Tibial nerve (tissue), 4 donors: Measurements from ENCODE around the gene BICD1. TPM values are rescaled to one million over a fixed set of nuclear protein-coding genes. Genes with fewer than 3 reads are reported as not detected.

Source experiments
- DNase-seq, 2 donors: peaks; one replicate each; pipeline ENCODE4 v3.0.0-alpha.2; 2019; ENCODE audit warnings: low spot score in 2 of 2
- H3K27ac ChIP-seq, 4 donors: fragments of 200-600 bp; sonication (generic) in 3 of 4; one replicate each; pipeline ENCODE4 v1.5.1; 2017 to 2019; ENCODE audit warnings: mild to moderate bottlenecking in 1 of 4
- H3K27me3 ChIP-seq, 2 donors: fragments of 200-600 bp; sonication (generic) in 1 of 2; one replicate each; pipeline versions ENCODE4 v1.5.1 to v1.6.0; 2017 to 2019
- H3K36me3 ChIP-seq, 3 donors: fragments of 200-600 bp; sonication (generic); one replicate each; pipeline ENCODE4 v1.5.1; 2018 to 2019
- H3K4me1 ChIP-seq, 4 donors: fragments of 200-600 bp; sonication (generic) in 3 of 4; one replicate each; pipeline ENCODE4 v1.5.1; 2017 to 2019
- H3K4me3 ChIP-seq, 4 donors: fragments of 200-600 bp; sonication (generic) in 3 of 4; one replicate each; pipeline ENCODE4 v1.5.1; 2017 to 2019; ENCODE audit warnings: mild to moderate bottlenecking in 1 of 4, moderate library complexity in 1 of 4
- H3K9me3 ChIP-seq, 4 donors: fragments of 200-600 bp; sonication (generic) in 3 of 4; one replicate each; pipeline ENCODE4 v1.5.1; 2017 to 2019
- EP300 ChIP-seq, 2 donors: sonication (generic); formaldehyde crosslinking; IDR thresholded peaks; one replicate each; pipeline ENCODE4 v1.6.1; 2017; ENCODE audit warnings: antibody characterized with exemption in 2 of 2, mild to moderate bottlenecking in 1 of 2
- POLR2A ChIP-seq, 2 donors: fragments of 450-650 bp; IDR thresholded peaks; one replicate each; pipeline ENCODE4 v1.6.1; 2017; ENCODE audit warnings: antibody characterized with exemption in 2 of 2, mild to moderate bottlenecking in 2 of 2, moderate library complexity in 2 of 2
- WGBS, 2 donors: methylation state at CpG; one replicate each; pipeline ENCODE4 v1.1.5; 2018; 5-methylcytosine and 5-hydroxymethylcytosine counted together
- total RNA-seq, 4 donors: library from RNA; depleted of rRNA; stranded (reverse); fragments of >200 nt; gene quantifications; one replicate each; pipeline ENCODE4 v1.1.0, GENCODE V29; 2016
- TF ChIP-seq, protein P1 (sequence below), 5 experiments: fragments of 200-600 bp in 3 of 5; fragments of 450-650 bp in 2 of 5; sonication (generic) in 3 of 5; IDR thresholded peaks; one replicate each; pipeline ENCODE4 v1.5.1; 2016 to 2019; ENCODE audit warnings: antibody characterized with exemption in 5 of 5, mild to moderate bottlenecking in 3 of 5, moderate library complexity in 2 of 5

The BICD1 gene
- total RNA-seq, 4 donors from 2014 or later, result 34.9 to 58.8 (median 49.2) TPM

DNA sequence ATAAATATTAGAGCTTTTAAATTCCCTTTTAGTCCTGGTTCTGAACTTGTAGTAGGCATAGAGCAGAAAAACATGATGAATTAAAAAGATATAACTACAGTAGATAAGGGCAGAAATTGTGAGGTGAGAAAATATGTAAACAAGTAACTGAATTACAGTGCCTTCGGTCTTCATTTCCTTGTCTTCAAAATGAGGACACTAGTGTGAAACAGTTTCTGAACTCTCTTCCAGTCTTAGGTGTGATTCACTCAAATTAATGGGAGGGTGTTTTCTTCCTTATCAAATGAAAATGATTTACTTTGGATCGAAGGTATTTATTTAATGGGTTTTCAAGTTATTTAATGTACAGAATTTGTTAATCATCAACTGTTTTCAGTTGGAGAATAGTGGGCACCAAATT is 294.2 kb downstream of the BICD1 start:
- Histone ChIP-seq H3K36me3 (no peaks in the 10 kb centered on the region), H3K9me3 (no peaks in the 10 kb centered on the region), H3K4me1 (peaks cover 0 to 19% (median 11%) of the 10 kb centered on the region in 4 donors), H3K27me3 (no peaks in the 10 kb centered on the region), H3K27ac (peak overlapping the region; percentile 79 to 89 (median 88)), H3K4me3 (peak overlapping the region in 3 of 4 donors; percentile 66 to 91 (median 87))
- TF ChIP-seq POLR2A (IDR thresholded peaks at IDR 0.05) (no peak), EP300 (IDR thresholded peaks at IDR 0.05) (no peak)
- TF ChIP-seq, protein P1, sequence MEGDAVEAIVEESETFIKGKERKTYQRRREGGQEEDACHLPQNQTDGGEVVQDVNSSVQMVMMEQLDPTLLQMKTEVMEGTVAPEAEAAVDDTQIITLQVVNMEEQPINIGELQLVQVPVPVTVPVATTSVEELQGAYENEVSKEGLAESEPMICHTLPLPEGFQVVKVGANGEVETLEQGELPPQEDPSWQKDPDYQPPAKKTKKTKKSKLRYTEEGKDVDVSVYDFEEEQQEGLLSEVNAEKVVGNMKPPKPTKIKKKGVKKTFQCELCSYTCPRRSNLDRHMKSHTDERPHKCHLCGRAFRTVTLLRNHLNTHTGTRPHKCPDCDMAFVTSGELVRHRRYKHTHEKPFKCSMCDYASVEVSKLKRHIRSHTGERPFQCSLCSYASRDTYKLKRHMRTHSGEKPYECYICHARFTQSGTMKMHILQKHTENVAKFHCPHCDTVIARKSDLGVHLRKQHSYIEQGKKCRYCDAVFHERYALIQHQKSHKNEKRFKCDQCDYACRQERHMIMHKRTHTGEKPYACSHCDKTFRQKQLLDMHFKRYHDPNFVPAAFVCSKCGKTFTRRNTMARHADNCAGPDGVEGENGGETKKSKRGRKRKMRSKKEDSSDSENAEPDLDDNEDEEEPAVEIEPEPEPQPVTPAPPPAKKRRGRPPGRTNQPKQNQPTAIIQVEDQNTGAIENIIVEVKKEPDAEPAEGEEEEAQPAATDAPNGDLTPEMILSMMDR (IDR thresholded peaks at IDR 0.05), result no peak
- no peak for DNase-seq
- WGBS, 2 donors, result 56 to 64% methylated on average over 2 of the region's 2 CpGs

DNA sequence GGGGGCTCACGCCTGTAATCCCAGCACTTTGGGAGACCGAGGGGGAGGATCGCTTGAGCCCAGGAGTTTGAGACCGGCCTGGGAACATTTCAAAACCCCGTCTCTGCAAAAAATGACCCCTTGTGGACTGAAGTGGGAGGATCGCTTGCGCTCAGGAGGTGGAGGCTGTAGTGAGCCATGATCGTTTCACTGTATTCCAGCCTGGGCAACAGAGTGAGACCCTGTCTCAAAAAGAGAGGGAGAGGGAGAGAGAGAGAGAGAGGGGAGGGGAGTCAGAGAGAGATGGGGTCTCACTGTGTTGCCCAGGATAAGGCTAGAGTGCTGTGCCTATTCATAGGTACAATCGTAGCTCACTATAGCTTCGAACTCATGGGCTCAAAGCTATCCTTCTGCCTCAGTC is 295.5 kb downstream of the BICD1 start:
- Histone ChIP-seq H3K27me3 (no peaks in the 10 kb centered on the region), H3K4me3 (no peak overlapping the region), H3K36me3 (no peaks in the 10 kb centered on the region), H3K27ac (no peak overlapping the region), H3K9me3 (no peaks in the 10 kb centered on the region), H3K4me1 (peaks cover 0 to 19% (median 11%) of the 10 kb centered on the region in 4 donors)
- WGBS, 2 donors, result 85 to 86% methylated on average over 10 of the region's 10 CpGs
- DNase-seq, result no peak
- TF ChIP-seq, protein P1 (IDR thresholded peaks at IDR 0.05), result no peak
- TF ChIP-seq EP300 (IDR thresholded peaks at IDR 0.05) (no peak), POLR2A (IDR thresholded peaks at IDR 0.05) (no peak)

DNA sequence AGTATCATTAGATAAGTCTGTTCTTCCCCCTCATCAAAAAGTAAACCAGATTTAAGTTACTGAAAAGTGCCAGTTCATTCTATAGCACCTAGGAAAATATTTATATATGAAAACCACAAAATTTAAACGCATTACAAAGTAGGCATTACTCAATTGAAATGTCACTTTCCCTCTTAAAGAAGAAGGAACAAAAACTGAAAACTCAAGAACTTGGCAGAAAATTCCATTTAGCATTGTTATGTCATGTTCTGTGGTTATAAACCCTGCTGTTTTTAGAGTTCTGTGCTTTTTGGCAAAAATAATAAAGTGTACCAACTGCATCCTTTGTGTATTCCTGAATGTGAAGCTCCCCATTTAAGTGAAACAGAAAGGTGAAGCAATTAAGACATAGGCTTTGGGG is 296.3 kb downstream of the BICD1 start:
- H3K4me3 ChIP-seq, result no peak overlapping the region
- no peak for DNase-seq
- H3K27ac ChIP-seq, result peak overlapping the region in 1 of 4 donors; percentile 17
- TF ChIP-seq POLR2A (IDR thresholded peaks at IDR 0.05) (no peak), EP300 (IDR thresholded peaks at IDR 0.05) (no peak)
- TF ChIP-seq, protein P1 (IDR thresholded peaks at IDR 0.05), result no peak
- H3K4me1 ChIP-seq, result peaks cover 0 to 19% (median 8%) of the 10 kb centered on the region in 4 donors
- WGBS, 2 donors, result 47 to 50% methylated on average over 1 of the region's 1 CpG
- H3K27me3 ChIP-seq, result no peaks in the 10 kb centered on the region
- no peaks in the 10 kb centered on the region for H3K9me3 ChIP-seq
- no peaks in the 10 kb centered on the region for H3K36me3 ChIP-seq

DNA sequence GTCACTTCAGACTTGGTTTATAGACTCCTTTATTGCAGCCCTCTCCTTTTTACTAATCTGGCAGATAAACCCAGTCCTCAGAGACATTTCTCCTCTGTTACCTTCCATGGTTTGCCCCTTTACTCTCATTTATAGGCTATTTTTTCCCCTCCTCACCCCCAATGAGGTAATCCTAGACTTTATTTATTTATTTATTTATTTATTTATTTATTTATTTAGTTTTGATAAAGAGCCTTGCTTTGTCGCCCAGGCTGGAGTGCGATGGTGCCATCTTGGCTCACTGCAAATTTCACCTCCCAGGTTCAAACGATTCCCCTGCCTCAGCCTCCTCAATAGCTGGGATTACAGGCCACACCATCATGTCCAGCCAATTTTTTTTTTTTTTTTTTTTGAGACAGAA is 301.1 kb downstream of the BICD1 start:
- H3K27ac ChIP-seq, result no peak overlapping the region
- no peaks in the 10 kb centered on the region for H3K27me3 ChIP-seq
- no peak for TF ChIP-seq EP300 (IDR thresholded peaks at IDR 0.05)
- TF ChIP-seq, protein P1 (IDR thresholded peaks at IDR 0.05), result no peak
- TF ChIP-seq POLR2A (IDR thresholded peaks at IDR 0.05), result no peak
- H3K36me3 ChIP-seq, result peaks cover 0 to 3% (median 0%) of the 10 kb centered on the region in 3 donors
- no peaks in the 10 kb centered on the region for H3K4me1 ChIP-seq
- no peak for DNase-seq
- no peaks in the 10 kb centered on the region for H3K9me3 ChIP-seq
- WGBS, 2 donors, result 94 to 96% methylated on average over 3 of the region's 3 CpGs
- no peak overlapping the region for H3K4me3 ChIP-seq

DNA sequence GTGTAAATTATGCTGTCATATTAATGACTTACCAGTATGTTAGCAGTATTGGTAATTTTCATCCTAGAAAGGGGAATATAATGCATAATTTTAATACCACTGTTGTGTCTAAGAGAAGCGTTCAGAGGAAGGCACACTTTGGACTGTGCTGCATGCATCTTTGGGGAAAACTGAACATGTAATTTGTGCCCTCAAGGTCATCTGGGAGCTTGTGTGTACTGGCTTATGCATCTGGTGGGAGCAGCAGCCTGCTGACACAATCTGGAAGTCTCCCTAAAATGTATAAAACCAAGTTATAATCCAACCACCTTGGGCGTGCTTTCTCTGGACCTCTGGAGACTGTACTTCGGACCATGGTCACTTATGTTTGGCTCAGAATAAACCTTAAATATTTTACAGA is 306.8 kb downstream of the BICD1 start:
- DNase-seq, result no peak
- no peaks in the 10 kb centered on the region for H3K4me1 ChIP-seq
- no peaks in the 10 kb centered on the region for H3K9me3 ChIP-seq
- WGBS, 2 donors, result 70% methylated on average over 3 of the region's 3 CpGs
- TF ChIP-seq POLR2A (IDR thresholded peaks at IDR 0.05), result no peak
- TF ChIP-seq, protein P1 (IDR thresholded peaks at IDR 0.05), result no peak
- no peak for TF ChIP-seq EP300 (IDR thresholded peaks at IDR 0.05)
- no peaks in the 10 kb centered on the region for H3K27me3 ChIP-seq
- no peak overlapping the region for H3K4me3 ChIP-seq
- no peak overlapping the region for H3K27ac ChIP-seq
- peaks cover 0 to 7% (median 0%) of the 10 kb centered on the region in 3 donors for H3K36me3 ChIP-seq
